K562 (cell line): ENCODE results near the gene IDI2.

Experiments used
- CTCF ChIP-seq, 3 experiments: IDR thresholded peaks in 2 of 3; conservative IDR thresholded peaks in 1 of 3; 2 replicates each; pipeline ENCODE4 v1.5.1; 2011 to 2012; ENCODE audit warnings: low read length in 3 of 3, mild to moderate bottlenecking in 3 of 3, control low read depth in 2 of 3, improper control_type of control experiment in 1 of 3, inconsistent platforms in 1 of 3, low read depth in 1 of 3, mixed read lengths in 1 of 3, moderate library complexity in 1 of 3; ENCODE audit not compliant: insufficient read depth in 2 of 3
- GTF2F1 ChIP-seq: IDR thresholded peaks from 2 replicates; pipeline ENCODE4 v1.6.1; 2011; ENCODE audit warnings: low read depth, low read length, improper control_type of control experiment
- MAFK ChIP-seq: IDR thresholded peaks from 2 replicates; pipeline ENCODE4 v1.6.1; 2011; ENCODE audit warnings: low read length, improper control_type of control experiment
- MXI1 ChIP-seq: IDR thresholded peaks from 2 replicates; pipeline ENCODE4 v1.6.1; 2011; ENCODE audit warnings: low read depth, mild to moderate bottlenecking, improper control_type of control experiment, low read length
- RHOXF2B ChIP-seq: fragments of 250-450 bp; sonication (Bioruptor Pico); conservative IDR thresholded peaks from 2 replicates; pipeline ENCODE4 v1.5.1; 2021

GRCh38 chr10:978826-979421, 46.7 kb downstream of the IDI2 start:
- TF ChIP-seq RHOXF2B (CRISPR knock-in tag) (no peak), GTF2F1 (no peak), MAFK (no peak), MXI1 (no peak), CTCF (IDR thresholded peaks at IDR 0.05 in 2 of 3, conservative IDR thresholded peaks at IDR 0.05 in 1 of 3; ENCODE audit: insufficient read depth in 2 of 3, low read depth in 1 of 3, low read length in 3 of 3) (no peak)
